GM12865 (cell line): ENCODE data around the gene TP53I11.

ENCODE experiments used
- DNase-seq: peaks from one replicate; pipeline ENCODE4 v3.0.0; 2010; ENCODE audit warnings: low read depth
- H3K4me3 ChIP-seq: 2 replicates; pipeline ENCODE4 v1.5.1; 2011; ENCODE audit warnings: mild to moderate bottlenecking, low read depth, low read length, control low read depth
- TF ChIP-seq, protein P1 (sequence below): IDR thresholded peaks from 2 replicates; pipeline ENCODE4 v1.5.1; 2011; ENCODE audit warnings: low read length, control low read depth, low read depth, inconsistent platforms; ENCODE audit not compliant: insufficient read depth; ENCODE audit errors: missing control alignments

Gene TP53I11

DNA sequence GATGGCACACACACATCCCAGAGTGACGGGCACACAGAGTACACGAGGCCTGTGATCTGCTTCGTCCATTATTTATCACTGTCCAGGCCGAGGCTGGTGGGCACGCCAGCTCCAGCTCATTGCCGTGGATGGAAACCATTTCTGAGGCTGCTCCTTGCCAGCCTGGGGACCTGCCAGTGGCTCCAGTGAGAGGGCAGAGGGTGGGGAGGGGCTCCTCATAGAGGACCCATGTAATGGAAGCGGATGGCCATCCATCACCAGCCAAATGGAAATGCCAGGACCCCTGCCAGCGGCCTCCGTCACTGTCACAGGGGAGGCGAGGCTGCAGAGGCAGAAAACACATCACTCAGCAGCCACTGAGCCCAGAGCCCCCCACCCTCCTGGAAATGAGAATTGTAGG is 35.7 kb downstream of the TP53I11 start:
- TF ChIP-seq, protein P1, sequence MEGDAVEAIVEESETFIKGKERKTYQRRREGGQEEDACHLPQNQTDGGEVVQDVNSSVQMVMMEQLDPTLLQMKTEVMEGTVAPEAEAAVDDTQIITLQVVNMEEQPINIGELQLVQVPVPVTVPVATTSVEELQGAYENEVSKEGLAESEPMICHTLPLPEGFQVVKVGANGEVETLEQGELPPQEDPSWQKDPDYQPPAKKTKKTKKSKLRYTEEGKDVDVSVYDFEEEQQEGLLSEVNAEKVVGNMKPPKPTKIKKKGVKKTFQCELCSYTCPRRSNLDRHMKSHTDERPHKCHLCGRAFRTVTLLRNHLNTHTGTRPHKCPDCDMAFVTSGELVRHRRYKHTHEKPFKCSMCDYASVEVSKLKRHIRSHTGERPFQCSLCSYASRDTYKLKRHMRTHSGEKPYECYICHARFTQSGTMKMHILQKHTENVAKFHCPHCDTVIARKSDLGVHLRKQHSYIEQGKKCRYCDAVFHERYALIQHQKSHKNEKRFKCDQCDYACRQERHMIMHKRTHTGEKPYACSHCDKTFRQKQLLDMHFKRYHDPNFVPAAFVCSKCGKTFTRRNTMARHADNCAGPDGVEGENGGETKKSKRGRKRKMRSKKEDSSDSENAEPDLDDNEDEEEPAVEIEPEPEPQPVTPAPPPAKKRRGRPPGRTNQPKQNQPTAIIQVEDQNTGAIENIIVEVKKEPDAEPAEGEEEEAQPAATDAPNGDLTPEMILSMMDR, result no peak
- DNase-seq, result no peak
- no peak overlapping the region for H3K4me3 ChIP-seq

DNA sequence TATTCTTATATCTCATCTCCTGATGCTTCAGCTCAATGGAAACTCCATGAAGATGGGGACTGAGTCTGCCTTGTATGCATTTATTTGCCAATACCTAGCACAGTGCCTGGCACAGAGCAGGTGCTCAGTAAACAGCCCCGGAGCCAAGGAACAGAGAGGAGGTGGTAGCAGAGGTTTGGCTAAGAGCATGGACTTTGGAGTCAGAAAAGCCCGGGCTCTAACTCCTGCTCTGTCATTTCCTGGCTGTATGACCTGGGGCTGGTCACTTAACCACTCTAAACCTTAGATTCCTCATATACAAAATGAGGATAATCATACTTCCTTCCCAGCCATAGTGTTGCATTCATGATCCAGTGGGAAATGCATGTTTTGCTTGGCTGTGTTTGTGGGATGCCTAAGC is 36.6 kb downstream of the TP53I11 start:
- DNase-seq, result no peak
- no peak overlapping the region for H3K4me3 ChIP-seq
- TF ChIP-seq, protein P1, result no peak

DNA sequence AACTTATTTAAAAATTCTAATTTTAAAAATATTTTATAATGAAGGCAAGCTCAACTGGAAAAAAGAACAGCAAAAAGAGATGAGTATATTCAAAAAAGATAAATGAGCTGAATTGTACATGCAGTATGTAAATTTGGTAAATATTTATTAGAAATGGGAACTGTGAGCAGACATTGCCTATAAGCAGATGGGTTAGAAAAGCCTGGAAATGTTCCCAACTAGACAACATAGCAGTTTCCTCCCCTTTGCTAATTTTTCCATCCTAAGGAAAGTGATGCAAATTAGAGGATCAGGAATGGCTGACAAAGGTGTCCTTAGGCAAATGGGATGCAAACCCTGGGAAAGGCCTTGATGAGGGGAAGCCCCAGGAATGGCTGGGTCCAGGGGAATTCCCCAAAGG is 37.2 kb downstream of the TP53I11 start:
- H3K4me3 ChIP-seq, result no peak overlapping the region
- TF ChIP-seq, protein P1, result no peak
- no peak for DNase-seq

DNA sequence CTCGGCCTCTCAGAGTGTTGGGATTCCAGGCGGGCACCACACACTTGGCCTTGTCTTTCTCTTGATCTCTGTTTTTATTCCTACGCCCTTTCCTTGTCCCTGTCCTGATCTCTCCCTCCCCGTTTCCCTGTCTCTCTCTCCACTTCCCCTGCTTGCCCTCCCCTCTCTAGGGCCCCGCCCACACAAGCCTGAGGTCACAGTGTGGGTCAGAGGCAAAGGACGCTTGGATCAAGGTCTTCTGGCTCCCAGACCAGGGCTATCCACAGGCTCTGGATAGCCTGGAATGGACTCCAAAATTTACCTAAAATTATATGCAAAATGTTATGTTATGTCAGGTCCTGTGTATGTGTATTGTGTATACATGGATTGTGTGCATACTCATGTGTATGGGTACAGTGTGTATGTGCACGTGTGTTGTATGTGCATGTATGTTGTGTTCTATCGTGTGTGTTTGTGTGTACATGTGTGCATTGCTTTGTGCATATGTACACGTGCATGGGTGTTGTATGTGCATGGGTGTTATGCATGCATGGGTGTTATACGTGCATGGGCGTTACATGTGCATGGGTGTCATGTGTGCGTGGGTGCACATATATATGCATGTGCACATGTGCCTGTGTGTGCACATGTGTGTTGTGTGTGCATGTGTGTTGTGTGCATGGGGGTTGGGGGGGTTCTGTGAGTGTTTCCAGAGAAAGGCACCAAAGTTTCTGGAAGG is 38.3 kb downstream of the TP53I11 start:
- TF ChIP-seq, protein P1, result no peak
- no peak overlapping the region for H3K4me3 ChIP-seq
- no peak for DNase-seq

DNA sequence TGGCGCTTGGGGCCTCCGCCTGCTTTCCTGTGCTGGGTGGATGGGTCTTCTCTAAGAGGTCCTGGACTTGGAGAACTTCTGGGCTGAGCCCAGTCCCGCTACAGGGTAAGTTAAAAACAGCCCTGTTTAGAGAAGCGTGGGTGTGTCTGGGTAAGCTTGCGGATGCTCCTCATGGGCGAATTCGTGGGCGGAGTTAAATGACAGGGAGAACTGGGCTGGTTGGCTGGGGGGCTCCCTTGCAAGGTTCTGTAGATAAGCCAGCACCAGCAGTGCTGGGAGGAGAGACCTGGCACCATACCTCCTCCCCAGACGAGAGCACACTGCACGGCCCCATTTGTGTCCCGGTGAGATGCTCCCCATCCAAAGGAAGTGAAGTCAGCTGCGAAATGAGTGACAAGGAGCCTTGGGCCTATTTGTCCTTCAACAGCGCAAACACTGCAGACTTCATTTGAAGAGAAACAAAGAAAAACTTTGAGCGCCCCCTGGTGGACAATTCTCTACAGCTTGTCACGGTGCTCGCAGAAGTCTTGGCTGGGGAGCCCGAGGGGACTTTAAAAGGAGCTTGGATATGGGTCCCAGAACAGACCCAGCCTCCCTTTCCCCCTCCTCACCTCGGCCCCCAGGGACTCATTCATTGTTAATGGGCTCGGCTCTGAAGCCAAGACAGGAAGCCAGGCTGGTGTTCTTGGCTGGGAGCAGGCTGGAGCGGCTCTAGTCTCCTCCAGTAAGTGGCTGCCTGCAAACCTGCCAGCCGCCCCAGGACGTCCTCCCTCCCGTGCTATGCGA is 39.5 kb downstream of the TP53I11 start:
- TF ChIP-seq, protein P1, result peak; percentile 67
- DNase-seq, result peak; percentile 86
- no peak overlapping the region for H3K4me3 ChIP-seq

DNA sequence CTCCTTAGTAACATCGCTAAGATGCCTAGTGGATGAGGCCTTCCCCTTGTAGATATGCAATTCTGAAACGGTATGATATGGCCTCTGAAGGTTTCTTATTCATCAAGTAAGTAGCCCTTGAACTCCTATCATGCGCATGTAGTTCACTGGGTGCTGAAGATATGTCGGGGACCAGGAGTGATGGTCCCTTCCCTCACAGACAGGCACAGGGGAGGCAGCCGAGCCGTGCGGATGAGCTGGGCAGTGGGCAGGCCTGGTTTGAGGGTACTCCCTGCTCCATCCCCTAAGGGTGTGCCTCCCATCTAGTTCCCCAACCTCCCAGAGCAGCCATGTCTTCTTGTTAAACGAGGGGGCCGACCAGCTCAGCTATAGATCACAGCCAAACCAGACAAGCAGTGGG is 40.1 kb downstream of the TP53I11 start:
- no peak for DNase-seq
- TF ChIP-seq, protein P1, result no peak
- H3K4me3 ChIP-seq, result no peak overlapping the region
